ENCODE measurements around the gene STX18.
A peak's percentile ranks its signal among the peaks of the same experiment; 100 is the strongest.

DNA sequence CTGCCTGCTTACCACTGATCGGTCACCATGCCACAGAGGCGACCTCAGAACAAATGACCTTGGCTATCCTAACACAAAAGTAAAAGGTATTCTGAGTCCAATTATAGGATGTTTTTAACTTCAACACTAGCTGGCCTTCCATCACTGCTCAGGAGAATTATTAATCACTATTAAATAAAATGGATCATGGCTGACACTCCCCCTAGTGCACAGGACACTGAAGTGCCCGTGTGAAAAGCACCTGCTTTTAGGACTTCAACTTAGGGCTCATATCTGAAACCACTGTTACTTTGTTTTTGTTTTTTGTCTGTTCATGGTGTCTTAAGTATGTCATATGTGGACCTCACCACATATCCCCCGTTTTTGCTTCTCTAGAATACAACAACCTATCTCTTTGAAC is 33.9 kb downstream of the STX18 start:
- TF ChIP-seq POLR2AphosphoS5 (IDR thresholded peaks at IDR 0.05; ENCODE audit: insufficient read depth, low read depth, low read length) (no peak), POLR2A (IDR thresholded peaks at IDR 0.05; ENCODE audit: low read depth, low read length) (no peak)
- TF ChIP-seq, protein P1, sequence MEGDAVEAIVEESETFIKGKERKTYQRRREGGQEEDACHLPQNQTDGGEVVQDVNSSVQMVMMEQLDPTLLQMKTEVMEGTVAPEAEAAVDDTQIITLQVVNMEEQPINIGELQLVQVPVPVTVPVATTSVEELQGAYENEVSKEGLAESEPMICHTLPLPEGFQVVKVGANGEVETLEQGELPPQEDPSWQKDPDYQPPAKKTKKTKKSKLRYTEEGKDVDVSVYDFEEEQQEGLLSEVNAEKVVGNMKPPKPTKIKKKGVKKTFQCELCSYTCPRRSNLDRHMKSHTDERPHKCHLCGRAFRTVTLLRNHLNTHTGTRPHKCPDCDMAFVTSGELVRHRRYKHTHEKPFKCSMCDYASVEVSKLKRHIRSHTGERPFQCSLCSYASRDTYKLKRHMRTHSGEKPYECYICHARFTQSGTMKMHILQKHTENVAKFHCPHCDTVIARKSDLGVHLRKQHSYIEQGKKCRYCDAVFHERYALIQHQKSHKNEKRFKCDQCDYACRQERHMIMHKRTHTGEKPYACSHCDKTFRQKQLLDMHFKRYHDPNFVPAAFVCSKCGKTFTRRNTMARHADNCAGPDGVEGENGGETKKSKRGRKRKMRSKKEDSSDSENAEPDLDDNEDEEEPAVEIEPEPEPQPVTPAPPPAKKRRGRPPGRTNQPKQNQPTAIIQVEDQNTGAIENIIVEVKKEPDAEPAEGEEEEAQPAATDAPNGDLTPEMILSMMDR (IDR thresholded peaks at IDR 0.05; ENCODE audit: extremely low read depth in 1 of 2, insufficient read depth in 1 of 2, low read depth in 1 of 2, low read length in 2 of 2), result peak; percentile 41 to 59
